Right atrium auricular region (tissue), 2 donors: ENCODE data around the gene LIMS1. TPM values are rescaled to one million over a fixed set of nuclear protein-coding genes. Genes with fewer than 3 reads are reported as not detected.
A peak's percentile ranks its signal among the peaks of the same experiment; 100 is the strongest.

ENCODE experiments used
- DNase-seq: peaks from one replicate; pipeline ENCODE4 v3.0.0-alpha.2; 2019; ENCODE audit warnings: low spot score
- H3K27ac ChIP-seq, 2 donors: fragments of 200-600 bp; sonication (generic); 1 replicate in 1 of 2; 2 replicates in 1 of 2; pipeline ENCODE4 v1.5.1; 2016 to 2019
- H3K27me3 ChIP-seq, 2 donors: fragments of 200-600 bp; sonication (generic); one replicate each; pipeline versions ENCODE4 v1.5.1 to v1.6.0; 2017 to 2019
- H3K36me3 ChIP-seq: fragments of 200-600 bp; sonication (generic); one replicate; pipeline ENCODE4 v1.5.1; 2016
- H3K4me1 ChIP-seq, 2 donors: fragments of 200-600 bp; sonication (generic); one replicate each; pipeline versions ENCODE4 v1.5.1 to v1.6.0; 2017 to 2019
- H3K4me3 ChIP-seq, 2 donors: fragments of 200-600 bp; sonication (generic); 1 replicate in 1 of 2; 2 replicates in 1 of 2; pipeline ENCODE4 v1.5.1; 2017 to 2019; ENCODE audit warnings: mild to moderate bottlenecking in 1 of 2, moderate library complexity in 1 of 2
- H3K9me3 ChIP-seq, 2 donors: fragments of 200-600 bp; sonication (generic); one replicate each; pipeline ENCODE4 v1.5.1; 2019
- total RNA-seq, 2 donors: library from RNA; depleted of rRNA; stranded (reverse); fragments of >200 nt; gene quantifications; one replicate each; pipeline ENCODE4 v1.1.0, GENCODE V29; 2016
- TF ChIP-seq, protein P1 (sequence below), 2 donors: fragments of 200-600 bp; sonication (generic); IDR thresholded peaks; one replicate each; pipeline ENCODE4 v1.5.1; 2019; ENCODE audit warnings: antibody characterized with exemption in 2 of 2

LIMS1 gene
- total RNA-seq, 2 donors from 2014 or later, result 66.7 to 106 TPM

DNA sequence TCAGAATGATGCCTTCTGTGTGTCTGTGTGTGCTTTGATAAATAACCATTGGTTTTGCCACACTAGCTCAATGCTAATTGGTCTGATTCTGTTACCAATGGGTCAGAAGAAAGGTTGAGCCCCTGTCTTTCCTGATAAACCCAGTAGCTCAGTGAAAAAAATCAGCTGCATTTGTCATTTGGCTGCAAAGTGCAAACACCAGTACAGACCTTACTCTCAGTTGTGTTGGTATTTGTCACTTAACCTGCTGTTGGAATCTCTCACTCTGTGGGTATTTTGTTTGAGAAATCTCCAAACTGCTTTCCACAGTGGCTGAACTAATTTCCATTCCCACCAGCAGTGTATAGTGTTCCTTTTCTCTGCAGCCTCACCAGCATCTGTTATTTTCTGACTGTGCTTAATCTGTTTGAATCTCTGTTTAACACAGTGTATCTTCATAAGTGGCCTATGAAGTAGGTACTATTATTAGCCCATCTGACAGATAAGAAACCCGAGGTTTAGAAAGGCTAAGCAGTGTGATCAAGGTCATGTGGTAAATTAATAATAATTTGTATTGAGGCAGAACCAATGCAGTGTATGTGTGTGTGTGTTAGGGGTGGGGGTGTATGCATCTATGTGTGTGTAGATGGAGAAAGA lies 26.7 kb downstream of the LIMS1 start:
- peaks cover 0 to 6% of the 10 kb centered on the region in 2 donors for H3K9me3 ChIP-seq
- no peaks in the 10 kb centered on the region for H3K27me3 ChIP-seq
- peak overlapping the region; percentile 61 to 67 for H3K27ac ChIP-seq
- H3K4me3 ChIP-seq, result no peak overlapping the region
- H3K4me1 ChIP-seq, result peaks cover 0 to 32% of the 10 kb centered on the region in 2 donors
- TF ChIP-seq, protein P1, sequence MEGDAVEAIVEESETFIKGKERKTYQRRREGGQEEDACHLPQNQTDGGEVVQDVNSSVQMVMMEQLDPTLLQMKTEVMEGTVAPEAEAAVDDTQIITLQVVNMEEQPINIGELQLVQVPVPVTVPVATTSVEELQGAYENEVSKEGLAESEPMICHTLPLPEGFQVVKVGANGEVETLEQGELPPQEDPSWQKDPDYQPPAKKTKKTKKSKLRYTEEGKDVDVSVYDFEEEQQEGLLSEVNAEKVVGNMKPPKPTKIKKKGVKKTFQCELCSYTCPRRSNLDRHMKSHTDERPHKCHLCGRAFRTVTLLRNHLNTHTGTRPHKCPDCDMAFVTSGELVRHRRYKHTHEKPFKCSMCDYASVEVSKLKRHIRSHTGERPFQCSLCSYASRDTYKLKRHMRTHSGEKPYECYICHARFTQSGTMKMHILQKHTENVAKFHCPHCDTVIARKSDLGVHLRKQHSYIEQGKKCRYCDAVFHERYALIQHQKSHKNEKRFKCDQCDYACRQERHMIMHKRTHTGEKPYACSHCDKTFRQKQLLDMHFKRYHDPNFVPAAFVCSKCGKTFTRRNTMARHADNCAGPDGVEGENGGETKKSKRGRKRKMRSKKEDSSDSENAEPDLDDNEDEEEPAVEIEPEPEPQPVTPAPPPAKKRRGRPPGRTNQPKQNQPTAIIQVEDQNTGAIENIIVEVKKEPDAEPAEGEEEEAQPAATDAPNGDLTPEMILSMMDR (IDR thresholded peaks at IDR 0.05), result no peak
- no peak for DNase-seq
- H3K36me3 ChIP-seq, result no peaks in the 10 kb centered on the region

DNA sequence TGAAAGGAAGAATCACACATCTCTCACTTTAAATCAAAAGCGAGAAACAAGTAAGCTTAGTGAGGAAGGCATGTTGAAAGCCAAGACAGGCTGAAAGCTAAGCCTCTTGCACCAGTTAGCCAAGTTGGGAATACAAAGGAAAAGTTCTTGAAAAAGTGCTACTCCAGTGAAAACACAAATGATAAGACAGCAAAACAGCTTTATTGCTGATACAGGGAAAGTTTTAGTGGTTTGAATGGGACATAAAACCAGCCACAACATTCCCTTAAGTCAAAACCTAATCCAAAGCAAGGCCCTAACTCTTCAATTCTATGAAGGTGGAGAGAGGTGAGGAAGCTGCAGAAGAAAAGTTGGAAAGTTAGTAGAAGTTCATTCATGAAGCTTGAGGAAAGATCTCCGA lies 28.0 kb downstream of the LIMS1 start:
- Histone ChIP-seq H3K4me1 (peaks cover 0 to 29% of the 10 kb centered on the region in 2 donors), H3K4me3 (no peak overlapping the region), H3K27me3 (no peaks in the 10 kb centered on the region), H3K36me3 (no peaks in the 10 kb centered on the region), H3K9me3 (peaks cover 0 to 6% of the 10 kb centered on the region in 2 donors), H3K27ac (peak overlapping the region in 1 of 2 donors; percentile 61)
- TF ChIP-seq, protein P1 (IDR thresholded peaks at IDR 0.05), result no peak
- no peak for DNase-seq

DNA sequence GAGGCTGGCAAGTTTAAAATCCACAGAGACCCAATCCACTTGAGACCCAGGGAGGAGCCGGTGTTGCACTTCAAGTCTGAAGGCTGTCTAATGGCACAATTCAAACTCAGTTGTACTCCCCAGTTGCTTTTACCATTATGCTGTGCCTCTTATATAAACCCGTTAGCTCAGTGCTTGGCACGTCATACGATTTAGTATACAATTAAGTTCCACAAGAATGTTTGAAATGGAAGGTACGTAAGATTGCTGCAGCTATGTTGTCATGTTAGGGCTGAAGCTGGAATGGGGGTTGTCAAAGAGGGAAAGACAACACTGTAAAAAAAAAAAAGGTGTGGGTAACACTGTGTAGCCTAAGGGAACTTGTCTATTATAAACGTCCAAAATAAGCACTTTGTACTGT lies 30.2 kb downstream of the LIMS1 start:
- Histone ChIP-seq H3K9me3 (peaks cover 0 to 6% of the 10 kb centered on the region in 2 donors), H3K36me3 (no peaks in the 10 kb centered on the region), H3K27me3 (no peaks in the 10 kb centered on the region), H3K4me3 (no peak overlapping the region), H3K4me1 (peaks cover 0 to 24% of the 10 kb centered on the region in 2 donors), H3K27ac (no peak overlapping the region)
- TF ChIP-seq, protein P1 (IDR thresholded peaks at IDR 0.05), result no peak
- no peak for DNase-seq

DNA sequence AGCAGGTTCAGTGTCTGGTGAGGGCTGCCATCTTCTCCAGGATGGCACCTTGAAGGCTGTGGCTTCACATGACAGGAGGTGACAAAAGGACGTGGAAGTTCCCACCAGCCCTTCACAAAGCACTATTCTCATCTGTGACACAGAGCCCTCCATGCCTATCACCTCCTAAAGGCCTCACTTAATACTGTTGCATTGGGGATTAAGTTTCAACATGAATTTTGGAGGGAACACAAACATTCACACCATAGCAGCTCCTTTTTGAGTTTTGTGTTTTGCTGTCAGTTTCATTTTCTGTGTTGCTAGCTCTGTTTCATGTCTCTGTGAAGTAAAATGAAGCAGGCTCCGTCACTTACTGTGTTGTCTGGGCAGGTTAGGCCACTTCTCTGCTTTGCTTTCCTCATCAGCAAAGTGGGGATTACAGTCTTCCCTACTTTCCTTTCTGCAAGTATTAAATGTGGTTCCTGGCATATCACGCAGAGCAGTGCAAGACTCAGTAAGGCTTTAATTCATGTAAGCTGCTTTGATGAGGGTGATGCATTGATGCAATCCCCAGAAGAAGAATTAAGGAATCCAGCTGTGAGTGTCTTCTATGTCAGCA lies 31.6 kb downstream of the LIMS1 start:
- TF ChIP-seq, protein P1 (IDR thresholded peaks at IDR 0.05), result no peak
- Histone ChIP-seq H3K36me3 (no peaks in the 10 kb centered on the region), H3K4me1 (peaks cover 0 to 20% of the 10 kb centered on the region in 2 donors), H3K27ac (no peak overlapping the region), H3K27me3 (no peaks in the 10 kb centered on the region), H3K9me3 (peaks cover 0 to 6% of the 10 kb centered on the region in 2 donors), H3K4me3 (no peak overlapping the region)
- DNase-seq, result no peak

DNA sequence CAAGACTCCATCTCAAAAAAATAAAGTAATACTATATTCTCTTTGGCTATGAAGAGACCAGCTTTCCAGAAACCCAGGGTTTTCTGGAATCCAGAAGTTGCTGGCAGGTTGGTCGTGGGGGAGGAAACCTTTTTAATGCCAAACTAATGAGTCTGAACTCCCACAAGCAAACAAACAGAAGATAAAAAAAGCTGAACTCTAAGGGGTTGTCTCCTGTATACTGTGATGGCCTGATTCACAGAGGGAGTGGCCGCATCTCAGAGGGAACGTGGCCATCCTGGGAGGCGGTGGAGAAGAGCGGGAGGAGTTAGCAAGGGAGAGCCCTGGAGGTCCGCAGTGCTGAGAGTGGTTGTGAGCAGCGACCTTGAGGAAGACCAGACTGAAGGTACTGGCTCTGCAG lies 36.1 kb downstream of the LIMS1 start:
- peaks cover 0 to 39% of the 10 kb centered on the region in 2 donors for H3K4me1 ChIP-seq
- TF ChIP-seq, protein P1 (IDR thresholded peaks at IDR 0.05), result no peak
- H3K27ac ChIP-seq, result no peak overlapping the region
- H3K9me3 ChIP-seq, result no peaks in the 10 kb centered on the region
- H3K4me3 ChIP-seq, result no peak overlapping the region
- DNase-seq, result no peak
- no peaks in the 10 kb centered on the region for H3K27me3 ChIP-seq
- no peaks in the 10 kb centered on the region for H3K36me3 ChIP-seq
